Measurements from ENCODE around the gene ZNF319. TPM values are rescaled to one million over a fixed set of nuclear protein-coding genes. Genes with fewer than 3 reads are reported as not detected.

Gene ZNF319
- total and polyA plus RNA-seq, 2 of the 13 experiments (the other 11 are each of a cell fraction or from before 2014, with no cell fraction given): 2.4 to 3.6 TPM

DNA sequence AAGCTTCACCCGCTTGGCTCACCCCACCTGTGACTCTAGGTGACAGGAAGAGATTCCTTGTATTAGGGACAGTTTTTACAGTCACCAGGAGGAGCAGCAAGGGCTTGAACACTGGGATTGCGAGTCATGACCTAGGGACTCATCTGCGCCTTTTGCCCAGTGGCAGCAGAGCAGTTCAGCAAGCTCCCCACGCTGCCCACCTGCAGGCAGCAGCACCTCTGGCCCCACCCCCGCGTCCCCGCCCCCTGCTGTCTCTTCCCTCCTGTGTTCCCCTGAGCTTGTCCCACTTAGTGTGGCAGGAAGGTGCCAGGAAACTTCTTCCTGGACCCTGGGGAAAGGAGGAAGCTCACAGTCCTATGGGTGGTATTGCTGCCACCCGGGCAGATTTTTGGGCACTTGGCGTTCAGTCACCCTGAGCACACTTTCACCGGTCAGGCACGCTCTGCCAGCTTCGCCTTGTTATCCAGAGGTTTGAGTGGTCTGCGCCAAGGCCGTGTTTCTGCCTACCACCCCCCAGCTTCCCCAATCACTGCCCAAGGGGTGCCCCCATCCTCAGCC is 33.7 kb upstream of the ZNF319 start:
- intact Hi-C loops (cut with micrococcal nuclease; ENCODE audit: unreplicated experiment): no loop called here
- ChIA-PET CTCF (ENCODE audit: low intra/inter-chr PET ratio, low total read pairs) (no interaction called here), POLR2A (interaction anchor here (1.4 kb wide), 1 partner anchor 10 kb away, joined by 8 read pairs; no protein-coding TSS in a partner anchor)
- H3K9me3 ChIP-seq (ENCODE audit: low read length): no peaks in the 10 kb centered on the region
- in situ Hi-C loops (cut with HindIII; ENCODE audit: extremely low pct_ligation_motif_present, low pct_unique_long_range_greater_than_20kb): no loop called here
- peaks cover 6% of the 10 kb centered on the region for H3K79me2 ChIP-seq (ENCODE audit: insufficient read depth, low read length)
- no peaks in the 10 kb centered on the region for H3K27me3 ChIP-seq (ENCODE audit: control insufficient read depth in 1 of 2, insufficient read depth in 2 of 2, low read length in 2 of 2)
- H4K20me1 ChIP-seq (ENCODE audit: insufficient read depth, low read length): peaks cover 20% of the 10 kb centered on the region; the same call in 1 of the 2 replicates
- TF ChIP-seq AGO2 (optimal IDR thresholded peaks at IDR 0.05; ENCODE audit: low read depth, low read length) (no peak), ZNF550 (CRISPR knock-in tag; IDR thresholded peaks at IDR 0.05; ENCODE audit: borderline replicate concordance) (no peak), ZNF749 (CRISPR knock-in tag; IDR thresholded peaks at IDR 0.05; ENCODE audit: borderline replicate concordance) (no peak), MYC (CRISPR knock-in tag; IDR thresholded peaks at IDR 0.05; ENCODE audit: borderline replicate concordance) (no peak), ZNF713 (CRISPR knock-in tag; IDR thresholded peaks at IDR 0.05) (no peak)
- TF ChIP-seq, protein P1, sequence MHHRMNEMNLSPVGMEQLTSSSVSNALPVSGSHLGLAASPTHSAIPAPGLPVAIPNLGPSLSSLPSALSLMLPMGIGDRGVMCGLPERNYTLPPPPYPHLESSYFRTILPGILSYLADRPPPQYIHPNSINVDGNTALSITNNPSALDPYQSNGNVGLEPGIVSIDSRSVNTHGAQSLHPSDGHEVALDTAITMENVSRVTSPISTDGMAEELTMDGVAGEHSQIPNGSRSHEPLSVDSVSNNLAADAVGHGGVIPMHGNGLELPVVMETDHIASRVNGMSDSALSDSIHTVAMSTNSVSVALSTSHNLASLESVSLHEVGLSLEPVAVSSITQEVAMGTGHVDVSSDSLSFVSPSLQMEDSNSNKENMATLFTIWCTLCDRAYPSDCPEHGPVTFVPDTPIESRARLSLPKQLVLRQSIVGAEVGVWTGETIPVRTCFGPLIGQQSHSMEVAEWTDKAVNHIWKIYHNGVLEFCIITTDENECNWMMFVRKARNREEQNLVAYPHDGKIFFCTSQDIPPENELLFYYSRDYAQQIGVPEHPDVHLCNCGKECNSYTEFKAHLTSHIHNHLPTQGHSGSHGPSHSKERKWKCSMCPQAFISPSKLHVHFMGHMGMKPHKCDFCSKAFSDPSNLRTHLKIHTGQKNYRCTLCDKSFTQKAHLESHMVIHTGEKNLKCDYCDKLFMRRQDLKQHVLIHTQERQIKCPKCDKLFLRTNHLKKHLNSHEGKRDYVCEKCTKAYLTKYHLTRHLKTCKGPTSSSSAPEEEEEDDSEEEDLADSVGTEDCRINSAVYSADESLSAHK (CRISPR knock-in tag; IDR thresholded peaks at IDR 0.05; ENCODE audit: borderline replicate concordance): no peak
- DNase-seq (ENCODE audit: low spot score): no peak
- H3K4me3 ChIP-seq (replicated peaks in 1 of 3; ENCODE audit: insufficient read depth in 1 of 3, low read depth in 2 of 3, low read length in 3 of 3): no peak overlapping the region
- 100% methylated on average over 8 of the region's 14 CpGs for WGBS (ENCODE audit: low lambda C conversion rate)
- FAIRE-seq: no peak
- BruUV-seq (replicated peaks): no TSS peak
- no peak overlapping the region for H2AFZ ChIP-seq (ENCODE audit: low read length)
- no peak overlapping the region for H3K9ac ChIP-seq (ENCODE audit: insufficient read depth, low read depth, low read length)
- no peak overlapping the region for H3K4me2 ChIP-seq (ENCODE audit: low read depth, low read length)
- no peak for ATAC-seq
- H3K27ac ChIP-seq (ENCODE audit: extremely low read length, insufficient read depth, low read length): no peak overlapping the region
- peaks cover 27% of the 10 kb centered on the region for H3K4me1 ChIP-seq (ENCODE audit: insufficient read depth, low read length)
- H3K36me3 ChIP-seq (replicated peaks in 1 of 2; ENCODE audit: control insufficient read depth in 1 of 2, insufficient read depth in 2 of 2, low read length in 2 of 2): peaks cover 12 to 23% of the 10 kb centered on the region in 2 experiments
